Measurements from ENCODE around the gene SLFN13.

GRCh38 chr17:35488991-35489390, 40.4 kb upstream of the SLFN13 start:
- TF ChIP-seq CTCF (IDR thresholded peaks at IDR 0.05) (no peak), EP300 (IDR thresholded peaks at IDR 0.05) (no peak), POLR2A (IDR thresholded peaks at IDR 0.05) (no peak)

Measured in tibial nerve (tissue), 4 donors.